Ishikawa (cell line): ENCODE results near the gene DPYSL3.

Experiments
- CEBPB ChIP-seq: IDR thresholded peaks from 2 replicates; pipeline ENCODE4 v1.6.1; 2012
- CREB1 ChIP-seq: IDR thresholded peaks from 2 replicates; pipeline ENCODE4 v1.6.1; 2012; ENCODE audit warnings: low read depth
- EGR1 ChIP-seq: IDR thresholded peaks from 2 replicates; pipeline ENCODE4 v1.6.1; 2012
- EP300 ChIP-seq: IDR thresholded peaks from 2 replicates; pipeline ENCODE4 v1.6.1; 2012; ENCODE audit warnings: borderline replicate concordance
- FOXM1 ChIP-seq: IDR thresholded peaks from 2 replicates; pipeline ENCODE4 v1.6.1; 2012; ENCODE audit warnings: low read depth, borderline replicate concordance
- NFIC ChIP-seq: IDR thresholded peaks from 2 replicates; pipeline ENCODE4 v1.6.1; 2012
- RAD21 ChIP-seq: IDR thresholded peaks from 2 replicates; pipeline ENCODE4 v1.6.1; 2012; ENCODE audit warnings: low read depth
- TAF1 ChIP-seq: IDR thresholded peaks from 2 replicates; pipeline ENCODE4 v1.6.1; 2012; ENCODE audit warnings: low read depth, mild to moderate bottlenecking
- TCF12 ChIP-seq: IDR thresholded peaks from 2 replicates; pipeline ENCODE4 v1.6.1; 2012; ENCODE audit warnings: low read depth
- TEAD4 ChIP-seq: IDR thresholded peaks from 2 replicates; pipeline ENCODE4 v1.6.1; 2012
- USF1 ChIP-seq: IDR thresholded peaks from 2 replicates; pipeline ENCODE4 v1.6.1; 2012
- YY1 ChIP-seq: IDR thresholded peaks from 2 replicates; pipeline ENCODE4 v1.6.1; 2012; ENCODE audit warnings: low read depth
- ZBTB7A ChIP-seq: IDR thresholded peaks from 2 replicates; pipeline ENCODE4 v1.6.1; 2012; ENCODE audit warnings: low read depth
- TF ChIP-seq, protein P1 (sequence below): IDR thresholded peaks from 2 replicates; pipeline ENCODE4 v1.6.1; 2012
- TF ChIP-seq, protein P2 (sequence below): IDR thresholded peaks from 2 replicates; pipeline ENCODE4 v1.6.1; 2012; ENCODE audit warnings: low read depth, mild to moderate bottlenecking

Gene DPYSL3

DNA sequence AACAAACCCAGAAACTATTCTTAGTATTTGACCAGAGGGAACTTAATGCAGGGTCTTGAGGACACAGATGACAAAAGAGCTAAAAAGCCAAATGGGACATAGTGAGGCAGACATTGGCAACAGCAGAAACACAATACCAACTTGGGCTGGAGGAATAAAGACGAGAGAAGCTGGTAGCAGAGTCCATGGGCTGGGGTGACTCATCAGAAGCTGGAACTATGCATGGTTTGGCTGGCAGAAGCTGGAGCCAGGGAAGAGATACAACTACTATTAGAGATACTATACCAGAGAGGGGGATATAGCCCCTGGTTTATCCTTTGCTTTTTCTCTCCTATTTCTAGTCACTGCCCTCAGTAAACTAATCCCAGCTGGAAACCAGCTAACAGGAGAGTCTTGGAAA, 29.2 kb upstream of the DPYSL3 start:
- TF ChIP-seq RAD21 (no peak), TEAD4 (no peak), TCF12 (no peak), NFIC (no peak), YY1 (no peak), USF1 (no peak)

DNA sequence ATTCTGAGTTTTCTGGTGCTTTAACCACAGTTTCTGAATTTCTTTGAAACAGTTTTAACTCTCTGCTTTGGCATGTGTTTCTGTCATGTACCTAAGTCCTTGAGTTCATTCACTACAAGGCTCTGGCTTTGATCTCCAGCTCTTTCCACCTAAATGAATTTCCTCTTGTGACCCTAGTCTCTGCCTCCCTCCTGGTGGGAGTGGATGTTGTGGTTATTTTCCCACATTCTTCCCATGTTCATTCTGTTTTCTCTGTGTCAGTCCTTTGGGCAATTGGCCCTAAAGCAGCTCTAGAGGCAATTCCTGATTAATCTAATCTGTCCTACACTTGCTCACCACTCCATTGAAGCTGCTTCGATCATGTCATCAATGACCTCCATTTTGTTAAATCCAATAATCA, 28.4 kb upstream of the DPYSL3 start:
- TF ChIP-seq, protein P1, sequence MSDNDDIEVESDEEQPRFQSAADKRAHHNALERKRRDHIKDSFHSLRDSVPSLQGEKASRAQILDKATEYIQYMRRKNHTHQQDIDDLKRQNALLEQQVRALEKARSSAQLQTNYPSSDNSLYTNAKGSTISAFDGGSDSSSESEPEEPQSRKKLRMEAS: no peak
- TF ChIP-seq YY1 (no peak), CEBPB (no peak)

DNA sequence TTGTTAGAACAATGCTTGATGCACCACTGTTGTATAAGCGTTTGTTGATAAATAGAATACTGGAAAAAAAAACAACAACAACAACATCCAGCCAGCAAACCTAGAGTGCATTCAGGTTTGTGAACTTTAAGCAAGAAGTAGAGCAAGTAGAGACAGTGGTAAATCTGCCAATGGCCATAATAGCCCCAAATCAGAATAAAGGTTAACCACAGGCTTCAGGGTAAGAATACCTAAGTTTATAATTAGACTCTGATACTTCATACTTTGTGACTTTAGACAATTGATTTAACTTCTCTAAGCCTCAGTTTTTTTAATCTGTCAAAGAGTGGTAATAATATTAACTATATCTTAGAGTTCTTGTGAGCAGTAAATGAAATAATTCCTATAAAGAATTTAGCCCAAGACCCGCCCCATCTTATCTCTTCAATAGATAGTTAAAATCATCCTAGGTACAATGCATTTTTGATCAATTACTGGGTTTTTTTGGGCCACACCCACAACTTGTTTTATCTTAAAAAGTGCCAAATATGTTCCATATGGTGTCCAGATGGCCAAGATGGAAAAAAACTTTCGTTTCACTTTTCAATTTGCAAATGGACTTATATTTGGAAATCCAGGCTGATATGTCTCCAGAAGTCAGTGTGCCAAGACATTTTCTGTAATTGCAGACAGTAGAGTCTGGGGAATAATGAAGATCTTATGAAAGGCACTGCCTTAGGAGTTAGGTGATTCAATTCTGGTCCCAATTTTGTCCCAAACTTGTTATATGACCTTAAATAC, 24.5 kb upstream of the DPYSL3 start:
- TF ChIP-seq TEAD4: no peak
- TF ChIP-seq YY1: no peak
- TF ChIP-seq TAF1: no peak
- no peak for TF ChIP-seq CREB1
- TF ChIP-seq TCF12: no peak
- TF ChIP-seq, protein P1: no peak
- no peak for TF ChIP-seq NFIC

DNA sequence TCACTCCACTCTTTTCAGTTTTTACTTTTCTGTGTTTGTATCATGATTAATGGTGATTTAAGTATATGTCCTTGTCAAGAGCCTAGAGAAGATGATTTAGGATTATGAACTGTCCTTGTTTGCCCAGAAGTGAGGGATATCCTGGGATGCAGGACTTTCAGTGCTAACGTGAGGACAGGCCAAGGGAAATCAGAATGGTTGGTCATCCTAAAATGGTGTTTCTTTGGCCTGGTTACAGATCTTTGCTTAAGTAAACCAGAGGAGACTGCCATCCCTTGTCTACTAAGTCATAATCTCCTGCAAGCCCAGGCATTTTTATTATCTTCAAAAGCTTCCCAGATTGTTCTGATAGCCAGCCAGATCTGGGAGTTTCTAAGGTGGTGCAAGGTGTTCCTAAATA, 22.3 kb upstream of the DPYSL3 start:
- no peak for TF ChIP-seq RAD21
- TF ChIP-seq EP300: no peak

GRCh38 chr5:147530530-147531389, 20.9 kb upstream of the DPYSL3 start:
- TF ChIP-seq, protein P2, sequence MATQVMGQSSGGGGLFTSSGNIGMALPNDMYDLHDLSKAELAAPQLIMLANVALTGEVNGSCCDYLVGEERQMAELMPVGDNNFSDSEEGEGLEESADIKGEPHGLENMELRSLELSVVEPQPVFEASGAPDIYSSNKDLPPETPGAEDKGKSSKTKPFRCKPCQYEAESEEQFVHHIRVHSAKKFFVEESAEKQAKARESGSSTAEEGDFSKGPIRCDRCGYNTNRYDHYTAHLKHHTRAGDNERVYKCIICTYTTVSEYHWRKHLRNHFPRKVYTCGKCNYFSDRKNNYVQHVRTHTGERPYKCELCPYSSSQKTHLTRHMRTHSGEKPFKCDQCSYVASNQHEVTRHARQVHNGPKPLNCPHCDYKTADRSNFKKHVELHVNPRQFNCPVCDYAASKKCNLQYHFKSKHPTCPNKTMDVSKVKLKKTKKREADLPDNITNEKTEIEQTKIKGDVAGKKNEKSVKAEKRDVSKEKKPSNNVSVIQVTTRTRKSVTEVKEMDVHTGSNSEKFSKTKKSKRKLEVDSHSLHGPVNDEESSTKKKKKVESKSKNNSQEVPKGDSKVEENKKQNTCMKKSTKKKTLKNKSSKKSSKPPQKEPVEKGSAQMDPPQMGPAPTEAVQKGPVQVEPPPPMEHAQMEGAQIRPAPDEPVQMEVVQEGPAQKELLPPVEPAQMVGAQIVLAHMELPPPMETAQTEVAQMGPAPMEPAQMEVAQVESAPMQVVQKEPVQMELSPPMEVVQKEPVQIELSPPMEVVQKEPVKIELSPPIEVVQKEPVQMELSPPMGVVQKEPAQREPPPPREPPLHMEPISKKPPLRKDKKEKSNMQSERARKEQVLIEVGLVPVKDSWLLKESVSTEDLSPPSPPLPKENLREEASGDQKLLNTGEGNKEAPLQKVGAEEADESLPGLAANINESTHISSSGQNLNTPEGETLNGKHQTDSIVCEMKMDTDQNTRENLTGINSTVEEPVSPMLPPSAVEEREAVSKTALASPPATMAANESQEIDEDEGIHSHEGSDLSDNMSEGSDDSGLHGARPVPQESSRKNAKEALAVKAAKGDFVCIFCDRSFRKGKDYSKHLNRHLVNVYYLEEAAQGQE: no peak
- TF ChIP-seq NFIC (no peak), TEAD4 (no peak), ZBTB7A (no peak), EP300 (no peak), USF1 (no peak), TCF12 (no peak), CEBPB (no peak), FOXM1 (no peak), RAD21 (no peak), EGR1 (no peak), CREB1 (no peak), YY1 (no peak), TAF1 (no peak)
- TF ChIP-seq, protein P1: no peak

- TF ChIP-seq CREB1 (no peak), FOXM1 (no peak), NFIC (no peak), TEAD4 (no peak), YY1 (no peak), CEBPB (no peak), ZBTB7A (no peak), EP300 (no peak), TAF1 (no peak), TCF12 (no peak), USF1 (no peak), RAD21 (no peak), EGR1 (no peak)
- TF ChIP-seq, protein P1: no peak
- TF ChIP-seq, protein P2: no peak
Observed at GRCh38 chr5:147523069-147523468, 13.2 kb upstream of the DPYSL3 start.
